HCT116 (cell line): ENCODE data around the gene LIN7C. TPM values are rescaled to one million over a fixed set of nuclear protein-coding genes. Genes with fewer than 3 reads are reported as not detected.

ENCODE experiments used
- ATAC-seq: fragments of 200-7000 bp; cut with Tn5 transposase; 2 replicates; pipeline ENCODE4 v1.9.1; 2020; ENCODE audit warnings: mild to moderate bottlenecking, moderate library complexity
- BruUV-seq: library from RNA; stranded (reverse); fragments of 400-500 nt; replicated peaks from 2 replicates; lab custom pipeline; 2021; lab: Mats Ljungman, UMichigan
- CTCF ChIA-PET: fragments of 300-600 bp; sonication (Branson Sonifier 250); formaldehyde crosslinking; loops from one replicate; lab custom pipeline; 2021; ENCODE audit warnings: antibody characterized with exemption; lab: Charles Lee
- POLR2A ChIA-PET: fragments of 300-600, 350-600 bp; sonication (Branson Sonifier 250); formaldehyde crosslinking; loops from one replicate; lab custom pipeline; 2021; ENCODE audit warnings: antibody characterized with exemption; lab: Charles Lee
- RAD21 ChIA-PET, 2 experiments: fragments of 300-600 bp; sonication (Branson Sonifier 250); formaldehyde crosslinking; loops; one replicate each; lab custom pipeline; 2023; ENCODE audit warnings: low total read pairs in 2 of 2; ENCODE audit not compliant: uncharacterized antibody in 2 of 2, unreplicated experiment in 2 of 2, low non-redundant PET in 1 of 2; lab: Charles Lee
- DNase-seq: peaks from one replicate; pipeline ENCODE4 v3.0.0-alpha.2; 2010; ENCODE audit warnings: low read depth, low spot score
- H2AFZ ChIP-seq: fragments of 200-600 bp; shearing (Covaris generic), sonication (generic); 2 replicates; pipeline ENCODE4 v1.6.1; 2017; ENCODE audit warnings: low read depth, mixed run types, mixed read lengths, antibody characterized with exemption, low read length; ENCODE audit not compliant: poor library complexity, severe bottlenecking
- H3K27ac ChIP-seq: 2 replicates; pipeline ENCODE4 v1.5.1; 2012; ENCODE audit warnings: low read depth, low read length
- H3K27me3 ChIP-seq: fragments of 200-600 bp; sonication (generic); 2 replicates; pipeline ENCODE4 v1.6.1; 2016; ENCODE audit warnings: mixed run types, low read length, mixed read lengths; ENCODE audit not compliant: insufficient read depth
- H3K36me3 ChIP-seq, 2 experiments: fragments of 200-500 bp in 1 of 2; fragments of 200-600 bp in 1 of 2; sonication (Bioruptor generic) in 1 of 2; sonication (generic) in 1 of 2; 2 replicates each; pipeline versions ENCODE4 v1.5.1 to v1.6.1; 2014 to 2016; ENCODE audit warnings: low read length in 2 of 2, inconsistent platforms in 1 of 2, mixed read lengths in 1 of 2, mixed run types in 1 of 2; ENCODE audit not compliant: insufficient read depth in 2 of 2, control insufficient read depth in 1 of 2
- H3K4me1 ChIP-seq, 2 experiments: fragments of 200-600 bp in 1 of 2; sonication (generic) in 1 of 2; 2 replicates each; pipeline versions ENCODE4 v1.5.1 to v1.6.1; 2012 to 2017; ENCODE audit warnings: low read length in 2 of 2, inconsistent platforms in 1 of 2, mild to moderate bottlenecking in 1 of 2, mixed read lengths in 1 of 2, mixed run types in 1 of 2, moderate library complexity in 1 of 2; ENCODE audit not compliant: insufficient read depth in 2 of 2, control insufficient read depth in 1 of 2
- H3K4me2 ChIP-seq: fragments of 200-600 bp; sonication (generic); 2 replicates; pipeline ENCODE4 v1.6.1; 2017; ENCODE audit warnings: mixed run types, low read length, mixed read lengths
- H3K4me3 ChIP-seq, 2 experiments: fragments of 200-600 bp in 1 of 2; sonication (generic) in 1 of 2; replicated peaks in 1 of 2; 2 replicates each; pipeline ENCODE4 v1.5.1; 2011 to 2016; ENCODE audit warnings: low read length in 2 of 2, control low read depth in 1 of 2, low read depth in 1 of 2, mild to moderate bottlenecking in 1 of 2, mixed read lengths in 1 of 2, mixed run types in 1 of 2
- H3K79me2 ChIP-seq: fragments of 200-600 bp; sonication (generic); 2 replicates; pipeline ENCODE4 v1.6.1; 2017; ENCODE audit warnings: mild to moderate bottlenecking, mixed run types, low read length, moderate library complexity, mixed read lengths; ENCODE audit not compliant: insufficient read depth
- H3K9ac ChIP-seq: fragments of 200-600 bp; sonication (generic); 2 replicates; pipeline ENCODE4 v1.6.1; 2016; ENCODE audit warnings: low read length, mixed read lengths
- H3K9me2 ChIP-seq: fragments of 200-600 bp; sonication (generic), shearing (Covaris generic); 2 replicates; pipeline ENCODE4 v1.6.1; 2017; ENCODE audit warnings: mixed run types, mild to moderate bottlenecking, moderate library complexity; ENCODE audit not compliant: insufficient read depth
- H3K9me3 ChIP-seq, 2 experiments: fragments of 200-500 bp in 1 of 2; fragments of 200-600 bp in 1 of 2; sonication (Bioruptor generic) in 1 of 2; sonication (generic) in 1 of 2; 2 replicates each; pipeline ENCODE4 v1.6.1; 2014 to 2017; ENCODE audit warnings: low read length in 2 of 2, mixed read lengths in 2 of 2, inconsistent platforms in 1 of 2, low read depth in 1 of 2, mild to moderate bottlenecking in 1 of 2, mixed run types in 1 of 2, moderate library complexity in 1 of 2; ENCODE audit not compliant: control insufficient read depth in 1 of 2, insufficient read depth in 1 of 2
- H4K20me1 ChIP-seq: fragments of 200-600 bp; sonication (generic), shearing (Covaris generic); 2 replicates; pipeline ENCODE4 v1.6.1; 2017; ENCODE audit warnings: mixed run types, mild to moderate bottlenecking, moderate library complexity; ENCODE audit not compliant: insufficient read depth
- CBX3 ChIP-seq: IDR thresholded peaks from 2 replicates; pipeline ENCODE4 v1.6.1; 2012; ENCODE audit warnings: low read depth
- CEBPB ChIP-seq: IDR thresholded peaks from 2 replicates; pipeline ENCODE4 v1.6.1; 2012; ENCODE audit warnings: low read depth
- CTCF ChIP-seq, 3 experiments: fragments of 200-600 bp in 1 of 3; sonication (generic) in 1 of 3; IDR thresholded peaks in 2 of 3; conservative IDR thresholded peaks in 1 of 3; 2 replicates each; pipeline ENCODE4 v1.5.1; 2012 to 2017; ENCODE audit warnings: low read depth in 2 of 3, low read length in 2 of 3, antibody characterized with exemption in 1 of 3, borderline replicate concordance in 1 of 3, control low read depth in 1 of 3, mild to moderate bottlenecking in 1 of 3, mixed read lengths in 1 of 3, mixed run types in 1 of 3, moderate library complexity in 1 of 3; ENCODE audit not compliant: insufficient read depth in 1 of 3
- EGR1 ChIP-seq: IDR thresholded peaks from 2 replicates; pipeline ENCODE4 v1.6.1; 2012; ENCODE audit warnings: low read depth
- ELF1 ChIP-seq: IDR thresholded peaks from 2 replicates; pipeline ENCODE4 v1.6.1; 2012; ENCODE audit warnings: low read depth, borderline replicate concordance
- EZH2 ChIP-seq: fragments of 200-600 bp; sonication (generic); IDR thresholded peaks from 2 replicates; pipeline ENCODE4 v1.6.1; 2017; ENCODE audit warnings: antibody characterized with exemption, mixed run types
- EZH2phosphoT487 ChIP-seq: fragments of 200-600 bp; IDR thresholded peaks from 2 replicates; pipeline ENCODE4 v1.6.1; 2018; ENCODE audit warnings: antibody characterized with exemption, borderline replicate concordance
- JUND ChIP-seq: IDR thresholded peaks from 2 replicates; pipeline ENCODE4 v1.6.1; 2012
- MAX ChIP-seq: IDR thresholded peaks from 2 replicates; pipeline ENCODE4 v1.6.1; 2012
- POLR2A ChIP-seq: IDR thresholded peaks from 2 replicates; pipeline ENCODE4 v1.7.0; 2011; ENCODE audit warnings: borderline replicate concordance; ENCODE audit not compliant: insufficient read depth, insufficient read length; ENCODE audit errors: extremely low read depth
- POLR2AphosphoS5 ChIP-seq: IDR thresholded peaks from 2 replicates; pipeline ENCODE4 v1.6.1; 2011; ENCODE audit warnings: mild to moderate bottlenecking, low read depth, low read length, moderate library complexity
- RAD21 ChIP-seq: IDR thresholded peaks from 2 replicates; pipeline ENCODE4 v1.6.1; 2012; ENCODE audit warnings: low read depth, mild to moderate bottlenecking
- SIN3A ChIP-seq: IDR thresholded peaks from 2 replicates; pipeline ENCODE4 v1.6.1; 2012; ENCODE audit warnings: low read depth
- SP1 ChIP-seq: IDR thresholded peaks from 2 replicates; pipeline ENCODE4 v1.6.1; 2012; ENCODE audit warnings: low read depth
- SRF ChIP-seq: IDR thresholded peaks from 2 replicates; pipeline ENCODE4 v1.6.1; 2012; ENCODE audit warnings: low read depth
- TCF7L2 ChIP-seq: IDR thresholded peaks from 2 replicates; pipeline ENCODE4 v1.7.0; 2011; ENCODE audit warnings: borderline replicate concordance, inconsistent platforms; ENCODE audit not compliant: insufficient read depth, insufficient read length; ENCODE audit errors: extremely low read depth
- YY1 ChIP-seq: IDR thresholded peaks from 2 replicates; pipeline ENCODE4 v1.6.1; 2011; ENCODE audit warnings: low read length, low read depth, moderate library complexity, mild to moderate bottlenecking; ENCODE audit not compliant: insufficient replicate concordance; ENCODE audit errors: extremely low read depth
- ZBTB33 ChIP-seq: IDR thresholded peaks from 2 replicates; pipeline ENCODE4 v1.6.1; 2011; ENCODE audit warnings: mild to moderate bottlenecking, low read length, moderate library complexity; ENCODE audit not compliant: insufficient replicate concordance; ENCODE audit errors: extremely low read depth
- ZFX ChIP-seq: fragments of 450-650 bp; IDR thresholded peaks from 2 replicates; pipeline ENCODE4 v1.6.1; 2017
- ZNF274 ChIP-seq: fragments of 200-500 bp; sonication (Bioruptor generic); IDR thresholded peaks from 2 replicates; pipeline ENCODE4 v1.6.1; 2014; ENCODE audit warnings: mild to moderate bottlenecking, low read depth, low read length, inconsistent platforms
- intact Hi-C: fragments of 100-400 bp; cut with micrococcal nuclease; formaldehyde crosslinking; loops from 2 replicates; pipeline ENCODE4 v1.10.0; 2022
- total RNA-seq: library from RNA; stranded (reverse); gene quantifications from one replicate; pipeline ENCODE4 v1.2.1, GENCODE V29; 2021; ENCODE audit not compliant: unreplicated experiment
- TF ChIP-seq, protein P1 (sequence below): IDR thresholded peaks from 2 replicates; pipeline ENCODE4 v1.6.1; 2012

LIN7C gene
- total RNA-seq, 1 experiment from 2014 or later: 48.2 TPM

- TF ChIP-seq ZBTB33 (no peak), ZFX (no peak), ELF1 (no peak), POLR2A (no peak), EGR1 (no peak), CEBPB (no peak), JUND (no peak), MAX (no peak), TCF7L2 (no peak), EZH2phosphoT487 (no peak), RAD21 (no peak)
Observed at GRCh38 chr11:27501100-27501499, 5.5 kb downstream of the LIN7C start (continued).

- no peaks in the 10 kb centered on the region for H3K9me2 ChIP-seq
- H3K4me1 ChIP-seq: no peaks in the 10 kb centered on the region
- no peak overlapping the region for H3K9ac ChIP-seq
- no peak for DNase-seq
- BruUV-seq: no TSS peak
- 0 out of 2 replicates have a peak, but pooled peaks cover 4% of the 10 kb centered on the region for H4K20me1 ChIP-seq
- ChIA-PET POLR2A (interaction anchor here (1.6 kb wide), 1 partner anchor 9 kb away, joined by 5 read pairs; the partner anchor contains the start of gene LIN7C), CTCF (interaction anchor here (0.6 to 2.8 kb wide), 8 partner anchors 12 to 1523 kb away, joined by 3 to 18 read pairs (median 4); no protein-coding TSS in a partner anchor), RAD21 (no interaction called here)
- ATAC-seq: no peak
- no peaks in the 10 kb centered on the region for H3K9me3 ChIP-seq
- H3K27me3 ChIP-seq: no peaks in the 10 kb centered on the region
- peaks cover 68% of the 10 kb centered on the region for H3K79me2 ChIP-seq
- H3K4me3 ChIP-seq: no peak overlapping the region
- H3K27ac ChIP-seq: no peak overlapping the region
- H3K36me3 ChIP-seq: peaks cover 31 to 39% of the 10 kb centered on the region in 2 experiments
- intact Hi-C loops: no loop called here
- no peak overlapping the region for H3K4me2 ChIP-seq
- TF ChIP-seq YY1 (no peak), CTCF (IDR thresholded peaks at IDR 0.05 in 2 of 3, conservative IDR thresholded peaks at IDR 0.05 in 1 of 3; ENCODE audit: borderline replicate concordance in 1 of 3, insufficient read depth in 1 of 3, low read depth in 2 of 3, low read length in 2 of 3) (no peak), SRF (no peak), SIN3A (no peak), ELF1 (no peak), EZH2 (no peak), POLR2AphosphoS5 (no peak), TCF7L2 (no peak), ZNF274 (no peak), SP1 (no peak), CEBPB (no peak), POLR2A (no peak), ZFX (no peak), CBX3 (no peak), RAD21 (no peak), JUND (no peak), EZH2phosphoT487 (no peak), MAX (no peak)
- TF ChIP-seq, protein P1, sequence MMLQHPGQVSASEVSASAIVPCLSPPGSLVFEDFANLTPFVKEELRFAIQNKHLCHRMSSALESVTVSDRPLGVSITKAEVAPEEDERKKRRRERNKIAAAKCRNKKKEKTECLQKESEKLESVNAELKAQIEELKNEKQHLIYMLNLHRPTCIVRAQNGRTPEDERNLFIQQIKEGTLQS: no peak
- TF ChIP-seq, all 23 proteins: peak for 0
- H2AFZ ChIP-seq: no peak overlapping the region
Observed at GRCh38 chr11:27497911-27498310, 8.7 kb downstream of the LIN7C start.
